NT2/D1 (cell line): ENCODE data around the gene PACS1.

Source experiments
- SUZ12 ChIP-seq: IDR thresholded peaks from 2 replicates; pipeline ENCODE4 v1.6.1; 2011; ENCODE audit not compliant: insufficient read length, insufficient read depth; ENCODE audit errors: extremely low read depth
- YY1 ChIP-seq: IDR thresholded peaks from 2 replicates; pipeline ENCODE4 v1.6.1; 2011; ENCODE audit not compliant: insufficient read length, insufficient read depth

GRCh38 chr11:66284526-66285078, 214.5 kb downstream of the PACS1 start:
- TF ChIP-seq SUZ12 (no peak), YY1 (no peak)
